ENCODE results near the gene DHFR.
"Not testable (repeated sequence)": the region's sequence is repeated elsewhere in the genome, so short reads cannot be mapped to it uniquely, and the experiment has no call there.

Gene DHFR

DNA sequence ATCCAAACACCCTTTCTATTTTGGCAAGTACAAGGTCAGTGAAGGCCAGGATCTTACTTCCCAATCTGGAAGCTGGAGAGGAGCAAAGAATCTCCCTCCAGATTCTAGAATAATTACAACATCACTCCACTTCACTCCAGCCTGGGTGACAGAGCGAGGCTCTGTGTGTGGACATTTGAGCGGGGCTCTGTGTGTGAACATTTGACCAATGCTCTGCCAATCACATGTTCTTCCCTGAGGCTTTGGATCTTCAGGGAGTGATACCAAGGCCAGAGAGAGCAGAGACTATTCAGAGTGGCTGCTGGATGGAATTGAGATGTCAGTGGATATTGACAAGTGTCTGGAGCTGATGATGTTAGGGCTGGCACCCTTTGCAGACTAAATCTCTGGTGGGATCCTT is 60.0 kb downstream of the DHFR start:
- DNase-seq (ENCODE audit: low read depth) = no peak

DNA sequence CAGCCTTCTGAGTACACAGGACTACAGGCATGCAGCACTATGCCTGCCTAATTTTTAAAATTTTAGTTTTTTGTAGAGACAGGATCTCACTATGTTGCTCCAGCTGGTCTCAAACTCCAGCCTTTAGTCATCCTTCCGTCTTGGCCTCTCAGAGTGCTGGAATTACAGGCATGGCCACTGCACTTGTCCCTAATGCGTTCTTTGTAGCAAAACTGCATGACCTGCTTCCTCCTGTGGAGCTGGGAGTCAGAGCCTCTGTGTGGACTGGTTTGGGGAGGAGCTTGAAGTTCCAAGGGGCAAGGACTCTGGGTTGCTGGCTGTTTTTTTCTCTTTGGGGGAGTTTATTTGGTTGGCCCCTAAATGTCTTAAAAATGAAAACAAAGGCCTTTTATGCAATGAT is 62.0 kb downstream of the DHFR start:
- no peak for DNase-seq (ENCODE audit: low read depth)

DNA sequence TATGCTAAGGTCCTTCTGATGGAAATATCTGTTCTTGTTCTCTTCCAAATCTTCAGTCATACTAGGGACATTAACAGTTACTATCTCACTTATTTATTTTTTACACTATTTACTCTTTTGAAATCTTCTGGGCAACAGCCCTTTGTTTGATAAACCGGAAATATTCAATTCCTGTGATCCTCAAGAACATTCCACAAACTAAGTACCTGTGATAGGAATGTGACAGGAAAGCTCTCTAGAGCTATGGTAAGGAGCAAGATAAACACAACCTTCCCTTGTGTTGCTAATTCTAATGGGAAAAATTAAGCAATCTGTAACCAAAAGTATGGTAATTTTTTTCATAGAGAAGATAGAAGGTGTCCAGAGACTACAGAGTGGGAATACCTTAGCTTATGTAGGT is 62.7 kb downstream of the DHFR start:
- no peak for DNase-seq (ENCODE audit: low read depth)

DNA sequence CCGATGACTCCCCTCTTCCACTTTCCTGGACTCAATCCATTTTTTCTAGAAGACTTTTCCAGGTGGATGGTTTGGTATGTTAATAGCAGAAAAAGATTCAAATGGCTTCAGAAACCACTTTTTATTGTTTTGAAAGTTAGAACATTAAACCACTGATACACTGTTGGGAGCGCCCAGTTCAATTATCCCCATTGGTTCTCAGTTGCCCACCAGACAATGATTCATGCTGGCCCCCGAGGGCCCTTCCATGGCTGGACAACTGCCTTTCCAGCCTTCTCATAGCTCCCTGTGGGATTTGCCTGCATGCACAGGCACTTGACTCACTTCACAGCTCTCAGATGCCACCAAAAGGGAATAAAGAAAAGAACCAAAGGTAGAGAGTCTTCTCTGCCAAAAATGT is 63.4 kb downstream of the DHFR start:
- no peak for DNase-seq (ENCODE audit: low read depth)

DNA sequence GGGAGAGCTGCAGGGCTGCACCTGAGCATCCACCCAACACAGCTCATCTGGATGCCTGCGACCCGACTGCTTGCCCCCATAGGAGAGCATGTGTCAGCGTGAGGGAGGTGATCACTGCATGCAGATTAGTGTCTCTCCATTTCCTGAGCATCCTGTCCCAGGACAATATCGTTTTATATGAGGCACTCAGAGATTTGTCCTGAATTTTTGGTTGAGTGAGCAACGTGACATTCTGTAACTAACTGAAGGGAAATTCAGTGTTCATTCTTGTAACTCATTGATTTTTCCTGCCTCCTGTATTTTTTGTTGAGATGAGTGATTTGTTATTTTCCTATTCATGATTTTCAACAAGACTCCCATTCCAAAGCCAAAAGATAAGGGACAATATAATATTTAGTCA is 64.0 kb downstream of the DHFR start:
- no peak for DNase-seq (ENCODE audit: low read depth)

DNA sequence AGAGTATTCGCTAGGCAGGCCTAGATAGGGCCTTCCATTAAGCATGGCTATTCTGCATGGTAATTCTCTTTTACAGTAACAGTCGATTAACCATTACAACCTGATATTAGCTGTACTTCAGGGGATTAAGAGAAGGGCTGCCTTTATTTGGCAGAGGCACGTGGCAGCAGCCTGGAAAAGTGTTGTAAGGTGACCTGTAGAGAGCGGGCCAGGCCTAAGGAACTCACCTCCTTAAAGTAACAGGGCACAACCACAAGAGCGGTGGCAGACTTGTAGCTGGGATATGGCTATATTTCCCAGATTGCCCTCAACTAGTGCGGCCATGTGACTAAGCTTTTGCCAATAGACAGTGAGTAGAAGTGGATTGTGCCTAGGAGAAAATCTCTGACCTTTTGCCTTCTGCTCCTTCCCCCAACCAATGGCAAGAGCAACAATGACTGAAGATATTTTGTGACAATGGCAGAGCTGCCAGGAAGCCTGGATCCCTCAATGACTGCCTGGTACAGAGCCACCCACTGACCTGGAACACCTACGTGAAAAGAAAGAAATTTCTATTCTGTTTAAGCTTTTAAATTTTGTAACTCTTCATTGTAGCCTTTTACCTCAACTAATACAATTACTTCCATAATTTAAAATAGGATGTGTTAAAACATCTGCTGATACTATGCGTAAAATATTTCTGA is 65.8 kb downstream of the DHFR start:
- no peak for DNase-seq (ENCODE audit: low read depth)

DNA sequence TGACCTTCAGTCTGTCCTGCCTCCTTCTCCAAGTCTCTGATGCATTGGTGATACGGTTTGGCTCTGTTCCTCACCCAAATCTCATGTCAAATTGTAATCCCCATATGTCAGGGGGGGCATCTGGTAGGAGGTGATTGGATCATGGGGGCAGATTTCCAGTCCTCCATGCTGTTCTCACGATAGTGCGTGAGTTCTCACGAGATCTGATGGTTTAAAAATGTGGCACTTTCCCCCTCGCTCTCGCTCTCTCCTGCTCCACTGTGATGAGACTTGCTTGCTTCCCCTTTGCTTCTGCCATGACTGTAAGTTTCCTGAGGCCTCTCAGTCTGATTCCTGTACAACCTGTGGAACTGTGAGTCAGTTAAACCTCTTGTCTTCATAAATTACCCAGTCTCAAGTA is 70.0 kb downstream of the DHFR start:
- DNase-seq (ENCODE audit: low read depth) = no peak

DNA sequence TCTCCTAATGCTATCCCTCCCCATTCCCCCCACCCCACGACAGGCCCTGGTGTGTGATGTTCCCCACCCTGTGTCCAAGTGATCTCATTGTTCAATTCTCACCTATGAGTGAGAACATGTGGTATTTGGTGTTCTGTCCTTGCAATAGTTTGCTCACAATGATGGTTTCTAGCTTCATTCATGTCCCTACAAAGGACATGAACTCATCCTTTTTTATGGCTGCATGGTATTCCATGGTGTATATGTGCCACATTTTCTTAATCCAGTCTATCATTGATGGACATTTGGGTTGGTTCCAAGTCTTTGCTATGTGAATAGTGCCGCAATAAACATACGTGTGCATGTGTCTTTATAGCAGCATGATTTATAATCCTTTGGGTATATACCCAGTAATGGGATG is 74.5 kb downstream of the DHFR start:
- not testable (repeated sequence) for DNase-seq (ENCODE audit: low read depth)

DNA sequence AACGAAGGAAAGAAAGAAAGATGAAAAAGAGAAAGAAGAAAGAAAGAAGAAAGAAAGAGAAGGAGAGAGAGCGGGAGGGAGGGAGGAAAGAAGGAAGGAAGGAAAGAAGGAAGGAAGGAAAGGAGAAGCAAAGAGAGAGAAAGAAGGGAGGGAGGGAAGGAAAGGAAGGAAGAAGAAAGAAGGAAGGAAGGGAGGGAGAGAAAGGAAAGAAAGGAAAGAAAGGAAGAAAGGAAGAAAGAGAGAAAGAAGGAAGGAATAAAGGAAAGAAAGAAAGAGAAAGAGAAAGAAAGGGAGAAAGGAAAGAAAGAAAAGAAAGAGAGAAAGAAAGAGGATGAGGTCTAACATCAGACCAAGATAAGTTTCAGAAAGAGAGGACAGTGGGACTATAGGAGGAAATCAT is 75.7 kb downstream of the DHFR start:
- DNase-seq (ENCODE audit: low read depth) = no peak

DNA sequence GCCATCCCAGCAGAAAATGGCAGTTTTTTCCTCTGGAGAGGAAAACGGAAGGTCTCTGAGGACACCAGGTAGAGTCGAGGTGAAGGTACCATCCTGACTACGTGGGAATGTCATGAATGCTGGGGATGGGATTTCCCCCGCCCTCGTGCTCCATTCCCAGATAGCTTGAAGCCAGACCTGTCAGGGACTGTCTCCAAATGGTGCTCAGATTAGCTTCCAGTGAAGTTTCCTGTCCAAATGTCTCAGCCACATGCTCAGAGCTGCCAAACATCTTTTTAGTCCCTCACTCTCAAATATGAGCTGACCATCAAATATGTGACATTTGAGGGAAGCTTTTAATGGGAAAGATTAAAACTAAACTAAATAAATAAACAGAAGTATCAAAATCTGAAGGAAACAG is 77.1 kb downstream of the DHFR start:
- no peak for DNase-seq (ENCODE audit: low read depth)

DNA sequence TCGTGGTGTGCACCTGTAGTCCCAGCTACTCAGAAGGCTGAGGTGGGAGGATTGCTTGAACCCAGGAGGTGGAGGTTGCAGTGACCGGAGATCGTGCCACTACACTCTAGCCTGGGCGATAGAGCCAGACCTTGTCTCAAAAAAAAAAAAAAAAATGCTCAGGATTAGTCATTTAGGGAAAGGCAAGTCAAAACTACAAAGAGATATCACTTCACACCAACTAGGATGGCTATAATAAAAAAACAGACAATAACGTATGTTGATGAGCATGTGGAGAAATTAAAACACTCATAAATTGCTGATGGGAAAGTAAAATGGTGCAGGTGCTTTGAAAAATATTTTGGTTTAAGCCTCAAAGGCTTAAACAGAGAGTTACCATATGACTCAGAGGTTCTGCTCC is 78.4 kb downstream of the DHFR start:
- DNase-seq (ENCODE audit: low read depth) = no peak

Data from activated T-cell treated with anti-CD3 and anti-CD28 coated beads for 1 hour (primary cell).